PFSK-1 (cell line): Measurements from ENCODE around the gene TMEM63C.

ENCODE experiments used
- TAF1 ChIP-seq: IDR thresholded peaks from 2 replicates; pipeline ENCODE4 v1.6.1; 2012; ENCODE audit warnings: low read length, control low read depth, borderline replicate concordance; ENCODE audit not compliant: insufficient read depth
- TF ChIP-seq, protein P1 (sequence below), 2 experiments: IDR thresholded peaks; 2 replicates each; pipeline versions ENCODE4 v1.6.1 to v1.8.0; 2011 to 2012; ENCODE audit warnings: low read depth in 2 of 2, low read length in 2 of 2, control low read depth in 1 of 2, inconsistent platforms in 1 of 2, mild to moderate bottlenecking in 1 of 2, moderate library complexity in 1 of 2; ENCODE audit not compliant: insufficient read depth in 1 of 2

DNA sequence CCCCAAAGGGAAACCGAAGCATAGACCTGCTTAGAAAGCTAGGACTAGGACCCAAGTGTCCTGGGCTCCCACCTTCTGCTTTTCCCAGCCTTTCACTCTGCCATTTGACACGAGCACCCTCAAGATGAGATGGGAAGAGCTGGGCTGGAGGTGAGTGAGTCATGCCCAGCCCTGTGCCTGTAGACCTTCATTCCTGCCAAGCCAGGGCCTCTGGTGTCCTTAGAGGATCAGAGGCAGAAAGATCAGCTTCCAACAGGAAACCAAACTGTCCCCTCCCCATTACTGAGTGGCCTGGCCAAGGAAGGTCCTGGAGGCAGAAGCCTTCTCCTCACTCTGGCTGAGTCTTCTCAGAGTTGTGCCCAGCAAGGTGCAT lies 3.5 kb downstream of the TMEM63C start:
- no peak for TF ChIP-seq TAF1
- TF ChIP-seq, protein P1, sequence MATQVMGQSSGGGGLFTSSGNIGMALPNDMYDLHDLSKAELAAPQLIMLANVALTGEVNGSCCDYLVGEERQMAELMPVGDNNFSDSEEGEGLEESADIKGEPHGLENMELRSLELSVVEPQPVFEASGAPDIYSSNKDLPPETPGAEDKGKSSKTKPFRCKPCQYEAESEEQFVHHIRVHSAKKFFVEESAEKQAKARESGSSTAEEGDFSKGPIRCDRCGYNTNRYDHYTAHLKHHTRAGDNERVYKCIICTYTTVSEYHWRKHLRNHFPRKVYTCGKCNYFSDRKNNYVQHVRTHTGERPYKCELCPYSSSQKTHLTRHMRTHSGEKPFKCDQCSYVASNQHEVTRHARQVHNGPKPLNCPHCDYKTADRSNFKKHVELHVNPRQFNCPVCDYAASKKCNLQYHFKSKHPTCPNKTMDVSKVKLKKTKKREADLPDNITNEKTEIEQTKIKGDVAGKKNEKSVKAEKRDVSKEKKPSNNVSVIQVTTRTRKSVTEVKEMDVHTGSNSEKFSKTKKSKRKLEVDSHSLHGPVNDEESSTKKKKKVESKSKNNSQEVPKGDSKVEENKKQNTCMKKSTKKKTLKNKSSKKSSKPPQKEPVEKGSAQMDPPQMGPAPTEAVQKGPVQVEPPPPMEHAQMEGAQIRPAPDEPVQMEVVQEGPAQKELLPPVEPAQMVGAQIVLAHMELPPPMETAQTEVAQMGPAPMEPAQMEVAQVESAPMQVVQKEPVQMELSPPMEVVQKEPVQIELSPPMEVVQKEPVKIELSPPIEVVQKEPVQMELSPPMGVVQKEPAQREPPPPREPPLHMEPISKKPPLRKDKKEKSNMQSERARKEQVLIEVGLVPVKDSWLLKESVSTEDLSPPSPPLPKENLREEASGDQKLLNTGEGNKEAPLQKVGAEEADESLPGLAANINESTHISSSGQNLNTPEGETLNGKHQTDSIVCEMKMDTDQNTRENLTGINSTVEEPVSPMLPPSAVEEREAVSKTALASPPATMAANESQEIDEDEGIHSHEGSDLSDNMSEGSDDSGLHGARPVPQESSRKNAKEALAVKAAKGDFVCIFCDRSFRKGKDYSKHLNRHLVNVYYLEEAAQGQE (IDR thresholded peaks at IDR 0.05; ENCODE audit: insufficient read depth in 1 of 2, low read depth in 2 of 2, low read length in 2 of 2): no peak
